ENCODE measurements around the gene TSPAN18.

- TF ChIP-seq POLR2A (IDR thresholded peaks at IDR 0.05; ENCODE audit: low read depth, low read length) (no peak), POLR2AphosphoS5 (IDR thresholded peaks at IDR 0.05; ENCODE audit: low read depth, low read length) (no peak), TAF1 (IDR thresholded peaks at IDR 0.05; ENCODE audit: borderline replicate concordance, low read depth, low read length) (no peak)
Measured at GRCh38 chr11:44872556-44872955, 145.8 kb downstream of the TSPAN18 start.
